Measurements from ENCODE around the gene GPR107.

DNA sequence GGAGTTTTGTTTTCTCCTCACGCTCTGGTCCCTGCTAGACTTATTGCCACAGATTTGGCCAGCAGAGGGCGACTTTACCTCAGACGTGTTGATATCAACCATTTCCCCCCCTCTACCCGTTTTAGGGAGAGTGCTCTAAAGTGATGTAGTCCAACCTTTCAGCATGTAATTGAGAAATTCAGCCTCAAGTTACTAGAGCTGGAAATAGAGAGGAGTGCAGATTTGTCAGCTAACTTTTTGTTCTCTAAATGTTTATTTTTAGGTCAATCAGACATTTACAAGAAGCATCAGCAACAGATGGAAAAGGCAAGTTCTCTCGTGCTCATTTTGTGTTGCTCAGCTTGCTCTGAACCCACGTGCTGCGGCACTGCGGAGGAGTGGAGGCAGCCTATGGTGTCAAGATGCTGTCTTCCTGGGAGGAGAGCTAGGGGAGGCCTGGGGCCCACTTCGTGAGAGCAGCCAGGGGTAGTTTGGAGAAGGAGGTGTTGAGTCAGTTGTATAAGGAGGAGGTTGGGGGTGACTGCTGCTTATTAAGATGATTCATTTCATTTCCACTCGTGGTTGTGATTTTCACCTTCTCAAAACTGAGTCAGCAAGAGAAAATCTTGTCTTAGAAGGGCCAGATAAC, 53.6 kb downstream of the GPR107 start:
- TF ChIP-seq POLR2A (IDR thresholded peaks at IDR 0.05) = no peak
- TF ChIP-seq, protein P1, sequence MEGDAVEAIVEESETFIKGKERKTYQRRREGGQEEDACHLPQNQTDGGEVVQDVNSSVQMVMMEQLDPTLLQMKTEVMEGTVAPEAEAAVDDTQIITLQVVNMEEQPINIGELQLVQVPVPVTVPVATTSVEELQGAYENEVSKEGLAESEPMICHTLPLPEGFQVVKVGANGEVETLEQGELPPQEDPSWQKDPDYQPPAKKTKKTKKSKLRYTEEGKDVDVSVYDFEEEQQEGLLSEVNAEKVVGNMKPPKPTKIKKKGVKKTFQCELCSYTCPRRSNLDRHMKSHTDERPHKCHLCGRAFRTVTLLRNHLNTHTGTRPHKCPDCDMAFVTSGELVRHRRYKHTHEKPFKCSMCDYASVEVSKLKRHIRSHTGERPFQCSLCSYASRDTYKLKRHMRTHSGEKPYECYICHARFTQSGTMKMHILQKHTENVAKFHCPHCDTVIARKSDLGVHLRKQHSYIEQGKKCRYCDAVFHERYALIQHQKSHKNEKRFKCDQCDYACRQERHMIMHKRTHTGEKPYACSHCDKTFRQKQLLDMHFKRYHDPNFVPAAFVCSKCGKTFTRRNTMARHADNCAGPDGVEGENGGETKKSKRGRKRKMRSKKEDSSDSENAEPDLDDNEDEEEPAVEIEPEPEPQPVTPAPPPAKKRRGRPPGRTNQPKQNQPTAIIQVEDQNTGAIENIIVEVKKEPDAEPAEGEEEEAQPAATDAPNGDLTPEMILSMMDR (IDR thresholded peaks at IDR 0.05) = peak; percentile 75 to 90 (median 81)
